Muscle of back (tissue), 11 donors: ENCODE results near the gene NGEF. TPM values are rescaled to one million over a fixed set of nuclear protein-coding genes. Genes with fewer than 3 reads are reported as not detected.
"Not testable (repeated sequence)": the region's sequence is repeated elsewhere in the genome, so short reads cannot be mapped to it uniquely, and the experiment has no call there.

Experiments used
- DNase-seq, 3 donors: peaks; one replicate each; pipeline versions ENCODE4 v3.0.0 to v3.0.0-alpha.2; 2013
- polyA plus RNA-seq, 10 donors: library from polyadenylated mRNA; unstranded; fragments of 120-200 nt; gene quantifications; one replicate each; pipeline ENCODE4 v1.2.1, GENCODE V29; 2013; ENCODE audit not compliant: insufficient read length in 10 of 10

The NGEF gene
- polyA plus RNA-seq, 10 donors, result 1.2 to 5.1 (median 2.0) TPM

GRCh38 chr2:232873292-232873908 lies 139.7 kb downstream of the NGEF start:
- no peak for DNase-seq

GRCh38 chr2:232872826-232873225 lies 140.2 kb downstream of the NGEF start:
- no peak for DNase-seq

- no peak for DNase-seq
These were observed 141.0 kb downstream of the NGEF start for GRCh38 chr2:232871835-232872736.

GRCh38 chr2:232871418-232871834 lies 141.6 kb downstream of the NGEF start:
- no peak for DNase-seq

GRCh38 chr2:232870766-232871371 lies 142.2 kb downstream of the NGEF start:
- no peak for DNase-seq

- DNase-seq, result no peak
These were observed 142.9 kb downstream of the NGEF start, which contains the start of gene SNORC for GRCh38 chr2:232870018-232870765. SNORC (plus strand) TSS chr2:232870264; CDS start chr2:232870342, 78 bp downstream.

GRCh38 chr2:232869138-232870017 lies 143.7 kb downstream of the NGEF start:
- DNase-seq, result no peak

- no peak for DNase-seq
These were observed 147.0 kb downstream of the NGEF start for GRCh38 chr2:232866104-232866503.

- DNase-seq, result no peak
These were observed 147.9 kb downstream of the NGEF start for GRCh38 chr2:232865165-232865564.

GRCh38 chr2:232863996-232864395 lies 149.1 kb downstream of the NGEF start:
- DNase-seq, result no peak

GRCh38 chr2:232861353-232861752 lies 151.7 kb downstream of the NGEF start:
- no peak for DNase-seq

- DNase-seq, result no peak
These were observed 152.3 kb downstream of the NGEF start for GRCh38 chr2:232860593-232861241.

GRCh38 chr2:232859385-232859916 lies 153.6 kb downstream of the NGEF start:
- DNase-seq, result no peak

- no peak for DNase-seq
These were observed 155.9 kb downstream of the NGEF start for GRCh38 chr2:232857158-232857563.

- DNase-seq, result no peak
These were observed 159.0 kb downstream of the NGEF start for GRCh38 chr2:232854082-232854481.

GRCh38 chr2:232852676-232853075 lies 160.4 kb downstream of the NGEF start:
- DNase-seq, result no peak

- DNase-seq, result not testable (repeated sequence)
These were observed 161.0 kb downstream of the NGEF start for GRCh38 chr2:232852081-232852480.

- DNase-seq, result no peak
These were observed 163.0 kb downstream of the NGEF start for GRCh38 chr2:232850039-232850438.

- DNase-seq, result no peak
These were observed 167.0 kb downstream of the NGEF start for GRCh38 chr2:232846055-232846454.

- DNase-seq, result no peak
These were observed 169.2 kb downstream of the NGEF start for GRCh38 chr2:232843834-232844233.
